OCI-LY1 (cell line): Measurements from ENCODE around the gene GRHL1.

Source experiments
- H2AFZ ChIP-seq: fragments of 200-600 bp; sonication (generic), shearing (Covaris generic); 2 replicates; pipeline ENCODE4 v1.6.0; 2014; ENCODE audit warnings: antibody characterized with exemption, mild to moderate bottlenecking, low read length
- H3F3A ChIP-seq: fragments of 200-600 bp; sonication (generic), shearing (Covaris generic); 2 replicates; pipeline ENCODE4 v1.6.0; 2014; ENCODE audit warnings: mild to moderate bottlenecking, antibody characterized with exemption, low read length, moderate library complexity; ENCODE audit not compliant: insufficient read depth
- H3K27ac ChIP-seq: fragments of 200-600 bp; sonication (generic); 2 replicates; pipeline ENCODE4 v1.5.1; 2014; ENCODE audit warnings: low read length, mixed run types, mild to moderate bottlenecking, low read depth; ENCODE audit not compliant: poor library complexity, severe bottlenecking
- H3K27me3 ChIP-seq: fragments of 200-600 bp; sonication (generic); 2 replicates; pipeline ENCODE4 v1.6.0; 2014; ENCODE audit warnings: antibody characterized with exemption, mild to moderate bottlenecking, low read length, moderate library complexity; ENCODE audit not compliant: insufficient read depth
- H3K36me3 ChIP-seq: fragments of 200-600 bp; sonication (generic); 2 replicates; pipeline ENCODE4 v1.6.1; 2014; ENCODE audit warnings: mild to moderate bottlenecking, antibody characterized with exemption, low read length, moderate library complexity, mixed read lengths; ENCODE audit not compliant: insufficient read depth
- H3K4me1 ChIP-seq: fragments of 200-600 bp; sonication (generic); 2 replicates; pipeline ENCODE4 v1.5.1; 2014; ENCODE audit warnings: mild to moderate bottlenecking, low read length, moderate library complexity; ENCODE audit not compliant: insufficient read depth, severe bottlenecking
- H3K4me2 ChIP-seq: fragments of 200-600 bp; sonication (generic), shearing (Covaris generic); 2 replicates; pipeline ENCODE4 v1.6.1; 2014; ENCODE audit warnings: low read length
- H3K4me3 ChIP-seq: fragments of 200-600 bp; sonication (generic); 2 replicates; pipeline ENCODE4 v1.5.1; 2014; ENCODE audit warnings: low read length, low read depth, mild to moderate bottlenecking, mixed read lengths; ENCODE audit not compliant: poor library complexity, severe bottlenecking
- H3K79me2 ChIP-seq: fragments of 200-600 bp; shearing (Covaris generic); 2 replicates; pipeline ENCODE4 v1.6.1; 2016; ENCODE audit warnings: mixed run types, low read length, mixed read lengths; ENCODE audit not compliant: insufficient read depth
- H3K9ac ChIP-seq: fragments of 200-600 bp; sonication (generic), shearing (Covaris generic); 2 replicates; pipeline ENCODE4 v1.6.1; 2014; ENCODE audit warnings: mild to moderate bottlenecking, low read length, mixed read lengths
- H3K9me2 ChIP-seq: fragments of 200-600 bp; sonication (generic), shearing (Covaris generic); 2 replicates; pipeline ENCODE4 v1.6.1; 2014; ENCODE audit warnings: low read depth, mild to moderate bottlenecking, low read length, mixed read lengths
- H3K9me3 ChIP-seq: fragments of 200-600 bp; shearing (Covaris generic); 2 replicates; pipeline ENCODE4 v1.6.1; 2014; ENCODE audit warnings: low read length, mixed read lengths
- H4K20me1 ChIP-seq: fragments of 200-600 bp; sonication (generic), shearing (Covaris generic); 2 replicates; pipeline ENCODE4 v1.6.0; 2016; ENCODE audit warnings: mild to moderate bottlenecking, low read length; ENCODE audit not compliant: insufficient read depth
- EZH2 ChIP-seq: fragments of 200-600 bp; sonication (generic), shearing (Covaris generic); IDR thresholded peaks from 2 replicates; pipeline ENCODE4 v1.8.0; 2017; ENCODE audit warnings: borderline replicate concordance, mixed run types, mild to moderate bottlenecking, antibody characterized with exemption, low read length, moderate library complexity, mixed read lengths
- TF ChIP-seq, protein P1 (sequence below): fragments of 200-600 bp; sonication (generic), shearing (Covaris generic); IDR thresholded peaks from 2 replicates; pipeline ENCODE4 v1.5.1; 2017; ENCODE audit warnings: mild to moderate bottlenecking, antibody characterized with exemption, low read length, moderate library complexity, mixed read lengths

The GRHL1 gene

DNA sequence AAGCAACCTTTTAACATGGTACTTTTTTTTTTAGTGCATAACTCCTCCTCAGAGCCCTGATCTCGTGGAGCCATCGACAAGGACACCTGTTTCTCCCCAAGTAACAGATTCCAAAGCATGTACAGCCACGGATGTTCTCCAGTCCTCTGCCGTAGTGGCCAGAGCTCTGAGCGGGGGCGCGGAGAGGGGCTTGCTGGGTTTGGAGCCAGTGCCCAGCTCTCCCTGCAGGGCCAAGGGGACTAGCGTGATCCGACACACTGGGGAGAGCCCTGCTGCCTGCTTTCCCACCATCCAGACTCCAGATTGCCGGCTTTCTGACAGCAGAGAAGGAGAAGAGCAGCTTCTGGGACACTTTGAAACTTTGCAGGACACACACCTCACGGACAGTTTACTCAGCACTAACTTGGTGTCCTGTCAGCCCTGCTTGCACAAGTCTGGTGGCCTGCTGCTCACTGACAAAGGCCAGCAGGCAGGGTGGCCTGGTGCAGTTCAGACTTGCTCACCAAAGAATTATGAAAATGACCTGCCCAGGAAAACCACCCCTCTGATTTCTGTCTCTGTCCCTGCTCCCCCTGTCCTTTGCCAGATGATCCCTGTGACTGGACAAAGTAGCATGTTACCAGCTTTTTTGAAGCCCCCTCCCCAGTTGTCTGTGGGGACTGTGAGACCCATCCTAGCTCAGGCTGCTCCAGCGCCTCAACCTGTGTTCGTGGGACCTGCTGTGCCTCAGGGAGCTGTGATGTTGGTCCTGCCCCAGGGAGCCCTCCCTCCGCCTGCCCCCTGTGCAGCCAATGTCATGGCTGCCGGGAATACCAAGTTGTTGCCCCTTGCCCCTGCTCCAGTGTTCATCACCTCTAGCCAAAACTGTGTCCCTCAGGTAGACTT, 96.4 kb downstream of the GRHL1 start:
- Histone ChIP-seq H4K20me1 (no peaks in the 10 kb centered on the region), H3K36me3 (no peaks in the 10 kb centered on the region), H3K79me2 (no peaks in the 10 kb centered on the region), H3K9me2 (no peaks in the 10 kb centered on the region), H3K4me3 (no peak overlapping the region), H3F3A (no peaks in the 10 kb centered on the region), H3K27me3 (no peaks in the 10 kb centered on the region), H3K4me2 (no peak overlapping the region), H3K9ac (no peak overlapping the region), H3K4me1 (no peaks in the 10 kb centered on the region), H3K9me3 (no peaks in the 10 kb centered on the region), H3K27ac (no peak overlapping the region), H2AFZ (no peak overlapping the region)
- no peak for TF ChIP-seq EZH2

DNA sequence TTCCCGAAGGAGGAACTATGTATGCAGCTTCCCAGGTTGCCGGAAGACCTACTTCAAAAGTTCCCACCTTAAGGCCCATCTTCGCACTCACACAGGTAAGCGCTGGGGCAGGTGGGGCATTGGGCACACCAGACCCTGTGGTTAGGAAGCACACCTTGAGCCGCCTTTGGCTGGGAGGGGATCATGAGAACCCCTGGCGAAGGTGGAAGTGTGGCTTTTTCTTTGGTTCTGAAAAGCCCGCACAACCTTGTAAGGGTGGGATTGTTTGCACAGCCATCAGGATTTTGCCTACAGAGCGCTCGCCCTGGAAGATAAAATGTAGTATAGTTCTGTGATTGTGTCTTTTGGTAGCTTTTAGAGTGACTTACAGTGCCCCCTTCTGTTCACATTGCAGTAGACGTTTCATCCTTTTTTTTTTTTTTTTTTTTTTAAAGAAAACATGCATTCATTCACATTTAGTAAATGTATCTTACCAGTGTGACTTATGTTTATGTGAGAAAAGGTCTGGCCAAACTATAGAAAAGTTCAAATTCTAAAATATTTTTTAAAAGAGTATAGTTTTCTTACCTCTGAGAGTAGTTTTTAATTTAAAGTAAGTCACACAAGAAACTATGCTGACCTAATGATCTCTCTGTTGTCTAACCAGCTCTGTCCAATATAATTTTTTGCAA, 97.1 kb downstream of the GRHL1 start:
- no peak overlapping the region for H3K4me2 ChIP-seq
- no peaks in the 10 kb centered on the region for H3K9me3 ChIP-seq
- no peak overlapping the region for H3K27ac ChIP-seq
- H2AFZ ChIP-seq = no peak overlapping the region
- TF ChIP-seq, protein P1, sequence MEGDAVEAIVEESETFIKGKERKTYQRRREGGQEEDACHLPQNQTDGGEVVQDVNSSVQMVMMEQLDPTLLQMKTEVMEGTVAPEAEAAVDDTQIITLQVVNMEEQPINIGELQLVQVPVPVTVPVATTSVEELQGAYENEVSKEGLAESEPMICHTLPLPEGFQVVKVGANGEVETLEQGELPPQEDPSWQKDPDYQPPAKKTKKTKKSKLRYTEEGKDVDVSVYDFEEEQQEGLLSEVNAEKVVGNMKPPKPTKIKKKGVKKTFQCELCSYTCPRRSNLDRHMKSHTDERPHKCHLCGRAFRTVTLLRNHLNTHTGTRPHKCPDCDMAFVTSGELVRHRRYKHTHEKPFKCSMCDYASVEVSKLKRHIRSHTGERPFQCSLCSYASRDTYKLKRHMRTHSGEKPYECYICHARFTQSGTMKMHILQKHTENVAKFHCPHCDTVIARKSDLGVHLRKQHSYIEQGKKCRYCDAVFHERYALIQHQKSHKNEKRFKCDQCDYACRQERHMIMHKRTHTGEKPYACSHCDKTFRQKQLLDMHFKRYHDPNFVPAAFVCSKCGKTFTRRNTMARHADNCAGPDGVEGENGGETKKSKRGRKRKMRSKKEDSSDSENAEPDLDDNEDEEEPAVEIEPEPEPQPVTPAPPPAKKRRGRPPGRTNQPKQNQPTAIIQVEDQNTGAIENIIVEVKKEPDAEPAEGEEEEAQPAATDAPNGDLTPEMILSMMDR = peak; percentile 65
- TF ChIP-seq EZH2 = no peak
- H3K4me1 ChIP-seq = no peaks in the 10 kb centered on the region
- H3K4me3 ChIP-seq = no peak overlapping the region
- H3K79me2 ChIP-seq = no peaks in the 10 kb centered on the region
- H4K20me1 ChIP-seq = no peaks in the 10 kb centered on the region
- H3K9ac ChIP-seq = no peak overlapping the region
- no peaks in the 10 kb centered on the region for H3F3A ChIP-seq
- no peaks in the 10 kb centered on the region for H3K27me3 ChIP-seq
- no peaks in the 10 kb centered on the region for H3K36me3 ChIP-seq
- no peaks in the 10 kb centered on the region for H3K9me2 ChIP-seq
